ENCODE results near the gene PTPRN.

The PTPRN gene

DNA sequence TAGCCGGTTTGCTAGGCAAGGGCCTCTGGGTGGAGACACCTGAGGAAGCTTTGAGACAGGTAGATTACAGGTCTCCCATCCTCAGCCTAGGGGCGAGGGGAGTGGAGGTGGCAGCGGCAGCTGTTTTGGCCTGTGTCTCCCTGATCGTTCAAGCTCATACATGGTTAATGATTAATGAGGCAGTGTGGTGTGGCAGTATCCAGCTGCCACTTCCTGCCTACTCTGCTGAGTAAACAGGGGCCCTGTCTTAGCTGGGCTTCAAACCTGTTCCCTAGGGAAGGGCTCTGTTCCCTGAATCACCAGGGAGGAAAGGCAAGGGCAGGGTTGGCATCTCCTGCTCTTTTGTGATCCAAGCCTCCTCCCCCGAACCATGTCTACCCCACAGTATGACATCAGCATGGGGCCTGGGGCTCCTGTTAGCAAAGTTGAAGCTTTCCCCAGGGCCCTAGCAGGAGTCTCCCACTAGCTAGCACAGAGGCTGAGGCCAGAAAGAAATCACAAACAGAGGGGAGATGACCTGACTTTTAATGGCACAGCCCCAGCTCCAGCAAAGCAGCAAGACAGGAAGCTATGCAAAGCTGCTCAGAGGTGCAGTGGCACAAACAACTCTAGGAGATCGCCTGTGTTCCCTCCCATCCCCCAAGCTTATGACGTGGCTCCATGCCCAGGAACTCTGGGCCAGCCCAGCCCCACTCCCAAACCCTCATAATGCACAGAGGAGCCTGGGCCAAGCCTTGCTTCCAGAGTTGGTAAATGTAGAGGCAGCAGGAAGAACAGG is 59.8 kb downstream of the PTPRN start:
- peaks cover 18% of the 10 kb centered on the region for H3F3A ChIP-seq (ENCODE audit: control insufficient read depth, insufficient read depth)
- no peaks in the 10 kb centered on the region for H3K9me2 ChIP-seq (replicated peaks; ENCODE audit: control insufficient read depth, low read length)
- H3K4me1 ChIP-seq (ENCODE audit: control insufficient read depth, low read length) = peaks cover 81% of the 10 kb centered on the region
- H3K79me2 ChIP-seq (ENCODE audit: control insufficient read depth, low read length) = peaks cover 75% of the 10 kb centered on the region
- H3K4me3 ChIP-seq (ENCODE audit: low read length) = peak overlapping the region; percentile 74
- H3K27me3 ChIP-seq (ENCODE audit: control insufficient read depth, low read length) = no peaks in the 10 kb centered on the region; the same call in 1 of the 2 replicates
- H3K4me2 ChIP-seq (ENCODE audit: low read length) = peak overlapping the region; percentile 97
- peaks cover 7% of the 10 kb centered on the region; the same call in 1 of the 2 replicates for H4K20me1 ChIP-seq (ENCODE audit: control insufficient read depth, insufficient read depth, low read depth, low read length)
- peak overlapping the region; percentile 98 for H3K27ac ChIP-seq (ENCODE audit: low read depth, low read length)
- H3K9me3 ChIP-seq (ENCODE audit: control insufficient read depth, insufficient read depth, low read length) = no peaks in the 10 kb centered on the region
- TF ChIP-seq EZH2phosphoT487 (IDR thresholded peaks at IDR 0.05; ENCODE audit: borderline replicate concordance, low read length) (no peak), CTCF (IDR thresholded peaks at IDR 0.05; ENCODE audit: low read depth, low read length, poor library complexity, severe bottlenecking) (no peak)
- peaks cover 64% of the 10 kb centered on the region for H3K36me3 ChIP-seq (ENCODE audit: control insufficient read depth, low read length)

GRCh38 chr2:219248845-219249202 is 60.4 kb downstream of the PTPRN start:
- Histone ChIP-seq H3K4me3 (ENCODE audit: low read length) (peak overlapping the region; percentile 74), H3K27ac (ENCODE audit: low read depth, low read length) (peak overlapping the region; percentile 98), H3K9me3 (ENCODE audit: control insufficient read depth, insufficient read depth, low read length) (no peaks in the 10 kb centered on the region), H3K79me2 (ENCODE audit: control insufficient read depth, low read length) (peaks cover 75% of the 10 kb centered on the region), H3K4me2 (ENCODE audit: low read length) (peak overlapping the region; percentile 97), H3K9me2 (replicated peaks; ENCODE audit: control insufficient read depth, low read length) (no peaks in the 10 kb centered on the region), H3K4me1 (ENCODE audit: control insufficient read depth, low read length) (peaks cover 78% of the 10 kb centered on the region), H3F3A (ENCODE audit: control insufficient read depth, insufficient read depth) (peaks cover 18% of the 10 kb centered on the region), H3K36me3 (ENCODE audit: control insufficient read depth, low read length) (peaks cover 64% of the 10 kb centered on the region), H4K20me1 (ENCODE audit: control insufficient read depth, insufficient read depth, low read depth, low read length) (peaks cover 7% of the 10 kb centered on the region; the same call in 1 of the 2 replicates), H3K27me3 (ENCODE audit: control insufficient read depth, low read length) (no peaks in the 10 kb centered on the region)
- TF ChIP-seq EZH2phosphoT487 (IDR thresholded peaks at IDR 0.05; ENCODE audit: borderline replicate concordance, low read length) = no peak
- TF ChIP-seq CTCF (IDR thresholded peaks at IDR 0.05; ENCODE audit: low read depth, low read length, poor library complexity, severe bottlenecking) = no peak

DNA sequence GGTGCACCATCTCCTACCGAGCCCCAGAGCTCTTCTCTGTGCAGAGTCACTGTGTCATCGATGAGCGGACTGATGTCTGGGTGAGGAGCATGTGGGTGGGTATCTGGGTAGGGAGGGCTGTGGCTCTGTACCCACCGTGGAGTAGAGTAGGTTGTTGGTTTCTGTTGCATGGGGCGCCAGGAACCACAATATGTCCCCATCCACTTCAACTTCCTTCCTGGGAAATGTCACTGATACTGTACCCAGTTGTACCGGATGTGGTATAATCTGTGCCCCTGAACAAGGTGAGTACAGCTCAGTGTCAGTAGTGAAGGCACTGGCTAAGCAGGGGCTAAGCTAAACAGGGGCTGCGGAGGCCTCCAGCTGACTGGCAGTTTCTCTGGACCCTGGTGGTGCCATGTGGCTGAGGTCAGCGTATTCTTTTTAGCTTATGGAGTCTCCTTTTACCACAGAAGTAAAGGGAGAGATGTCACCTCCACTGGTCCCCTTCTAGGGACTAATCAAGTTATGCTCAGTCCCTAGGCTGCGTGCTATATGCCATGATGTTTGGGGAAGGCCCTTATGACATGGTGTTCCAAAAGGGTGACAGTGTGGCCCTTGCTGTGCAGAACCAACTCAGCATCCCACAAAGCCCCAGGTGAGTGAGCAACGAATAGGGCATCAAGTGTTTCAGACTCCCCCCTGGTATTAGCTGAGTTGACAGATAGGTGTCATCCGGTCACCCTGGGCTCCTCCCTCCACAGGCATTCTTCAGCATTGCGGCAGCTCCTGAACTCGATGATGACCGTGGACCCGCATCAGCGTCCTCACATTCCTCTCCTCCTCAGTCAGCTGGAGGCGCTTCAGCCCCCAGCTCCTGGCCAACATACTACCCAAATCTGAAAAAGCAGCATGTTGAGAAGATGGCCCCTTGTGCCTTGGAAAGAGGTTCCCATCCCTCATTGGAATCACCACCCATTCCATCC is 61.2 kb downstream of the PTPRN start:
- peaks cover 64% of the 10 kb centered on the region for H3K36me3 ChIP-seq (ENCODE audit: control insufficient read depth, low read length)
- H3K9me3 ChIP-seq (ENCODE audit: control insufficient read depth, insufficient read depth, low read length) = no peaks in the 10 kb centered on the region
- peak overlapping the region; percentile 74 for H3K4me3 ChIP-seq (ENCODE audit: low read length)
- peak overlapping the region; percentile 98 for H3K27ac ChIP-seq (ENCODE audit: low read depth, low read length)
- peaks cover 78% of the 10 kb centered on the region for H3K4me1 ChIP-seq (ENCODE audit: control insufficient read depth, low read length)
- peaks cover 7% of the 10 kb centered on the region; the same call in 1 of the 2 replicates for H4K20me1 ChIP-seq (ENCODE audit: control insufficient read depth, insufficient read depth, low read depth, low read length)
- peak overlapping the region; percentile 97 for H3K4me2 ChIP-seq (ENCODE audit: low read length)
- H3K9me2 ChIP-seq (replicated peaks; ENCODE audit: control insufficient read depth, low read length) = no peaks in the 10 kb centered on the region
- TF ChIP-seq EZH2phosphoT487 (IDR thresholded peaks at IDR 0.05; ENCODE audit: borderline replicate concordance, low read length) (no peak), CTCF (IDR thresholded peaks at IDR 0.05; ENCODE audit: low read depth, low read length, poor library complexity, severe bottlenecking) (no peak)
- no peaks in the 10 kb centered on the region for H3K27me3 ChIP-seq (ENCODE audit: control insufficient read depth, low read length)
- H3F3A ChIP-seq (ENCODE audit: control insufficient read depth, insufficient read depth) = peaks cover 18% of the 10 kb centered on the region
- peaks cover 68% of the 10 kb centered on the region for H3K79me2 ChIP-seq (ENCODE audit: control insufficient read depth, low read length)
